ENCODE data around the gene PDGFB.
A peak's percentile ranks its signal among the peaks of the same experiment; 100 is the strongest.

PDGFB gene

DNA sequence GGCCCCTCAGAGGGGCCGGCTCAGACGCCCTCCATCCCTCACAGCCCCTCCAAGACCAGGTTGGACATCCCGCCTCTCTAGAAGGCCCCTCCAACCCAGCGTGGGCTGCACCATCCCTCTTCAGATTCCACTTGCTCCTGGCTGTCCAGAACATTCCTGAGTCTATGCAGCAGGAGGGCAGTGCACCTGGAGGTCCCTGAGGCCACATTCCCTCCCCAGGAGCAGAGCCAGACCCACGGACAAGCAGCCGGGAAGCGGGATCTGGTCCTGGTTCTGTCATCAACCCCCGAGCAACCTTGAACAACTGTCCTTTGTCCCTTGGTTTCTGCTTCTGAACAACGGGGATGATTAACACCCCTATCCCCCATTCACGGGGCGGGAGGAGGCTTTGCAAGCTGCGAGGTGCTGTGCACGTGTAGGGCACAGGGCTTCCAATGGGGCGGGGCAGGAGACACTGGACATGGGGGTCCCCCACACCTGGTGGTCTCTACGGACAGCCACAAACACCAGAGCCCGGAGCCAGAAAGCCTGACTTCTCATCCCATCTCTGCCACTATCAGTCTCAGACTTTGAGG, 13.2 kb upstream of the PDGFB start:
- WGBS (ENCODE audit: extremely low coverage, insufficient coverage, insufficient read length) = no CpG with 5 or more reads among the region's 16 CpGs
- DNase-seq = no peak
- H3K9ac ChIP-seq (ENCODE audit: low read length) = no peak overlapping the region
- no peak overlapping the region for H3K4me3 ChIP-seq (ENCODE audit: low read depth, low read length)
- H2AK5ac ChIP-seq (ENCODE audit: low read length) = no peak overlapping the region
- H4K12ac ChIP-seq (ENCODE audit: low read depth, low read length) = no peak overlapping the region
- H3K79me2 ChIP-seq (ENCODE audit: control insufficient read depth, insufficient read depth, low read length, poor library complexity) = no peaks in the 10 kb centered on the region
- H3K36me3 ChIP-seq (ENCODE audit: control insufficient read depth in 1 of 2, insufficient read depth in 2 of 2, low read length in 2 of 2) = no peaks in the 10 kb centered on the region
- no peak overlapping the region for H3K14ac ChIP-seq (ENCODE audit: low read length)
- no peak overlapping the region for H2BK12ac ChIP-seq (ENCODE audit: low read length)
- no peak overlapping the region for H4K8ac ChIP-seq (ENCODE audit: low read depth, low read length)
- no peak overlapping the region for H2AFZ ChIP-seq (ENCODE audit: insufficient read depth, low read length, poor library complexity)
- peaks cover 19 to 20% of the 10 kb centered on the region in 2 experiments for H3K4me1 ChIP-seq (ENCODE audit: control insufficient read depth in 1 of 2, insufficient read depth in 2 of 2, low read length in 2 of 2)
- H3K27me3 ChIP-seq (ENCODE audit: insufficient read depth, low read length) = no peaks in the 10 kb centered on the region
- no peaks in the 10 kb centered on the region for H3K9me3 ChIP-seq (ENCODE audit: insufficient read depth, low read depth, low read length)
- no peak overlapping the region for H3K23ac ChIP-seq (ENCODE audit: low read length)
- H3K4ac ChIP-seq (ENCODE audit: low read depth, low read length) = no peak overlapping the region
- peaks cover 14% of the 10 kb centered on the region for H3K79me1 ChIP-seq (ENCODE audit: low read length)
- H3K27ac ChIP-seq (ENCODE audit: low read depth, low read length) = no peak overlapping the region
- H3K18ac ChIP-seq (ENCODE audit: low read length) = no peak overlapping the region
- no peak overlapping the region for H2BK5ac ChIP-seq (ENCODE audit: low read depth, low read length, poor library complexity)
- no peak overlapping the region for H4K91ac ChIP-seq (ENCODE audit: low read depth, low read length)
- H3K4me2 ChIP-seq (ENCODE audit: low read length) = no peak overlapping the region
- no peak overlapping the region for H2BK120ac ChIP-seq (ENCODE audit: insufficient read depth, low read length, poor library complexity)

DNA sequence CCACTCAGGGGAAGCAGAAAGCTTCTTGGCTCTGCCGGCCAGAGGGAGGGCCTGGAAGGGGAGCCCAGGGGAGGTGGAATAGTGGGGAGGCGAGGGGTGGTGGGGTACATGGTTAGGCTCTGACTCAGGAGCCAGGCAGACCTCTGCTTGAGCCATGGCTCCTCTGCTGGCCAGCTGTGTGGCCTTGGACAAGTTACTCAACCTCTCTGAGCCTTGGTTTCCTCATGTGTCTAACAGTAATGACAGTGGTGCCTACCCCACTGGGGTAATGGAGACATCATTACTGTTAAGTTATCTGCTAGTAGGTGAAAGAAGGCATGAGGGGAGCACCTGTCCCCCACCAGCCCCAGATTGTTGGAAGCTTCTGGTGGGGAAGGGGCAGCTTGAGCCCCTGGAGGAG, 12.2 kb upstream of the PDGFB start:
- Histone ChIP-seq H4K91ac (ENCODE audit: low read depth, low read length) (no peak overlapping the region), H3K79me1 (ENCODE audit: low read length) (peaks cover 17% of the 10 kb centered on the region), H2AK5ac (ENCODE audit: low read length) (no peak overlapping the region), H2BK120ac (ENCODE audit: insufficient read depth, low read length, poor library complexity) (no peak overlapping the region), H3K27me3 (ENCODE audit: insufficient read depth, low read length) (no peaks in the 10 kb centered on the region), H3K4me2 (ENCODE audit: low read length) (no peak overlapping the region), H3K4ac (ENCODE audit: low read depth, low read length) (no peak overlapping the region), H3K23ac (ENCODE audit: low read length) (no peak overlapping the region), H3K18ac (ENCODE audit: low read length) (no peak overlapping the region), H3K27ac (ENCODE audit: low read depth, low read length) (no peak overlapping the region), H3K9me3 (ENCODE audit: insufficient read depth, low read depth, low read length) (no peaks in the 10 kb centered on the region), H2BK5ac (ENCODE audit: low read depth, low read length, poor library complexity) (no peak overlapping the region), H3K4me1 (ENCODE audit: control insufficient read depth in 1 of 2, insufficient read depth in 2 of 2, low read length in 2 of 2) (peaks cover 19 to 23% of the 10 kb centered on the region in 2 experiments), H3K36me3 (ENCODE audit: control insufficient read depth in 1 of 2, insufficient read depth in 2 of 2, low read length in 2 of 2) (no peaks in the 10 kb centered on the region), H2BK12ac (ENCODE audit: low read length) (no peak overlapping the region), H4K8ac (ENCODE audit: low read depth, low read length) (no peak overlapping the region), H3K4me3 (ENCODE audit: low read depth, low read length) (no peak overlapping the region), H3K9ac (ENCODE audit: low read length) (no peak overlapping the region), H3K79me2 (ENCODE audit: control insufficient read depth, insufficient read depth, low read length, poor library complexity) (no peaks in the 10 kb centered on the region), H3K14ac (ENCODE audit: low read length) (no peak overlapping the region), H4K12ac (ENCODE audit: low read depth, low read length) (no peak overlapping the region), H2AFZ (ENCODE audit: insufficient read depth, low read length, poor library complexity) (no peak overlapping the region)
- WGBS (ENCODE audit: extremely low coverage, insufficient coverage, insufficient read length) = no CpG with 5 or more reads among the region's 2 CpGs
- no peak for DNase-seq

DNA sequence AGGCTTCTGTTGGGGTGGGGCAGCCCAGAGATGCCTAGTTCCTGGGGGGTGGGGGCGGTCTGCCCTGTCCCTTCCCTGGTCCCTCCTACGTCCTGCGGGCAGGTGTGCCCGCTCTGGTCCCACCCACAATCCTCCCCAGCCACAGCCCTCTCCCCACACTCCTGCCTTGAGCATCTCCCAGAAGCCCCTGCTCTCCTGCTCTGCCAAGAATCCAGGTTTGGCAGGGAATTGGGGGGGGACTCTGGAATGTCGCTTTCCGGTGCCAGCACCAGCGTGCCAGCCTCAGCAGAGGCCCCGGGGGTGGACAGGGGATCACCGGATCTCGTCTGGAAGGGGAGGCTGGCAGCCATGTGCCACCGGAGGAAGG, 11.4 kb upstream of the PDGFB start:
- Histone ChIP-seq H2BK12ac (ENCODE audit: low read length) (peak overlapping the region; percentile 6), H2BK120ac (ENCODE audit: insufficient read depth, low read length, poor library complexity) (no peak overlapping the region), H3K9ac (ENCODE audit: low read length) (no peak overlapping the region), H4K91ac (ENCODE audit: low read depth, low read length) (peak overlapping the region; percentile 2), H2AK5ac (ENCODE audit: low read length) (peak overlapping the region; percentile 39), H3K4me1 (ENCODE audit: control insufficient read depth in 1 of 2, insufficient read depth in 2 of 2, low read length in 2 of 2) (peaks cover 19 to 23% of the 10 kb centered on the region in 2 experiments), H3K27me3 (ENCODE audit: insufficient read depth, low read length) (no peaks in the 10 kb centered on the region), H2BK5ac (ENCODE audit: low read depth, low read length, poor library complexity) (no peak overlapping the region), H3K27ac (ENCODE audit: low read depth, low read length) (no peak overlapping the region), H3K4me3 (ENCODE audit: low read depth, low read length) (no peak overlapping the region), H3K23ac (ENCODE audit: low read length) (no peak overlapping the region), H3K14ac (ENCODE audit: low read length) (no peak overlapping the region), H3K79me1 (ENCODE audit: low read length) (peaks cover 17% of the 10 kb centered on the region), H3K18ac (ENCODE audit: low read length) (no peak overlapping the region), H2AFZ (ENCODE audit: insufficient read depth, low read length, poor library complexity) (no peak overlapping the region), H4K12ac (ENCODE audit: low read depth, low read length) (no peak overlapping the region), H3K4ac (ENCODE audit: low read depth, low read length) (no peak overlapping the region), H3K9me3 (ENCODE audit: insufficient read depth, low read depth, low read length) (no peaks in the 10 kb centered on the region), H3K4me2 (ENCODE audit: low read length) (no peak overlapping the region), H3K36me3 (ENCODE audit: control insufficient read depth in 1 of 2, insufficient read depth in 2 of 2, low read length in 2 of 2) (no peaks in the 10 kb centered on the region), H4K8ac (ENCODE audit: low read depth, low read length) (no peak overlapping the region), H3K79me2 (ENCODE audit: control insufficient read depth, insufficient read depth, low read length, poor library complexity) (no peaks in the 10 kb centered on the region)
- WGBS (ENCODE audit: extremely low coverage, insufficient coverage, insufficient read length) = no CpG with 5 or more reads among the region's 11 CpGs
- no peak for DNase-seq

DNA sequence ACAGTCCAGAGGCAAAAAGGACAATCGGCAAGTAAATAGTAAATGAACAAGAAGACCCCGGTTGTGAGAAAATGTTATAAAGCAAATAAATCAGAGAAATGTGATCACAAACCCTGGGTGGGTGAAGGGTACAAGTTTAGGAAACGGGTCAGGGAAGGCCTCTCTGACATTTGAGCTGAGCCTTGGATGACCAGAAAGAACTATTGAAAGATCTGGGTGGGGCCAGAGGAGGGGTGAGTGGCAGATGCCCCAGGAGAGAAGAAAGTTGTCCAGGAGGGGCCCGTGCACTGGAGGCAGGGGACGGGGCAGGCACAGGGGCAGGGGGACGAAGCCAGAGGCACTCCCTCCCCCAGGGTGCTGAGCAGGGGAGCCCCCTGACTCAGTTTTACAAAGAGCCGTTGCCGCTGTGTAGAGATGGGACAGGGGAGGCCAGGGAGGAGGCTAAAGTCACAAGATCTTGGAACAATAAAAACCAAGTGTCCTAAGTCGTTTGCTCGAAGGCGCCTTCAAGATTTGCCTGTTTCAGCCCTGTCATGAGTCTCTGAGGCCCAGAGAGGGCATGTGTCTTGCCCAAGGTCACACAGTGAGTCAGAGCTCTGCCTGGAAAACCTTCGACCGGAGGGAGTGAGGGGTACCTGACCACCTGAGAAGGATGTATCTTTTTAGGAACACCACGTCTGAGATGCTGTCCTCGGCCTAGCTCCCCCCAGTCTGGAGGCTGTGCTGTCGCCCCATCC, 10.8 kb upstream of the PDGFB start:
- Histone ChIP-seq H4K8ac (ENCODE audit: low read depth, low read length) (no peak overlapping the region), H3K4ac (ENCODE audit: low read depth, low read length) (no peak overlapping the region), H3K4me3 (ENCODE audit: low read depth, low read length) (no peak overlapping the region), H3K9ac (ENCODE audit: low read length) (no peak overlapping the region), H2AK5ac (ENCODE audit: low read length) (no peak overlapping the region), H4K91ac (ENCODE audit: low read depth, low read length) (peak overlapping the region; percentile 76), H4K12ac (ENCODE audit: low read depth, low read length) (no peak overlapping the region), H3K23ac (ENCODE audit: low read length) (no peak overlapping the region), H2BK12ac (ENCODE audit: low read length) (peak overlapping the region; percentile 53), H3K27ac (ENCODE audit: low read depth, low read length) (no peak overlapping the region), H3K79me1 (ENCODE audit: low read length) (peaks cover 17% of the 10 kb centered on the region), H3K36me3 (ENCODE audit: control insufficient read depth in 1 of 2, insufficient read depth in 2 of 2, low read length in 2 of 2) (no peaks in the 10 kb centered on the region), H3K27me3 (ENCODE audit: insufficient read depth, low read length) (no peaks in the 10 kb centered on the region), H3K18ac (ENCODE audit: low read length) (no peak overlapping the region), H3K14ac (ENCODE audit: low read length) (peak overlapping the region; percentile 12), H2AFZ (ENCODE audit: insufficient read depth, low read length, poor library complexity) (no peak overlapping the region), H3K4me2 (ENCODE audit: low read length) (no peak overlapping the region), H2BK5ac (ENCODE audit: low read depth, low read length, poor library complexity) (no peak overlapping the region), H3K9me3 (ENCODE audit: insufficient read depth, low read depth, low read length) (no peaks in the 10 kb centered on the region), H2BK120ac (ENCODE audit: insufficient read depth, low read length, poor library complexity) (no peak overlapping the region), H3K79me2 (ENCODE audit: control insufficient read depth, insufficient read depth, low read length, poor library complexity) (no peaks in the 10 kb centered on the region), H3K4me1 (ENCODE audit: control insufficient read depth in 1 of 2, insufficient read depth in 2 of 2, low read length in 2 of 2) (peaks cover 19 to 23% of the 10 kb centered on the region in 2 experiments)
- peak in 1 of 2 donors; percentile 25 for DNase-seq
- no CpG with 5 or more reads among the region's 16 CpGs for WGBS (ENCODE audit: extremely low coverage, insufficient coverage, insufficient read length)
